Measurements from ENCODE around the gene PLEKHA3. TPM values are rescaled to one million over a fixed set of nuclear protein-coding genes. Genes with fewer than 3 reads are reported as not detected.

The PLEKHA3 gene
- total and polyA plus RNA-seq, 2 of the 4 experiments (the other 2 are of a cell fraction) = 3.9 to 5.5 TPM

GRCh38 chr2:178473373-178473772 is 6.9 kb upstream of the PLEKHA3 start:
- no peak overlapping the region for H2AFZ ChIP-seq (replicated peaks; ENCODE audit: low read length, poor library complexity)
- no peak overlapping the region for H2BK5ac ChIP-seq (ENCODE audit: low read depth, low read length, poor library complexity, severe bottlenecking)
- no peak overlapping the region for H4K8ac ChIP-seq (ENCODE audit: low read depth in 2 of 2, low read length in 2 of 2)
- H3K14ac ChIP-seq (replicated peaks; ENCODE audit: low read depth, low read length) = no peak overlapping the region
- H3K56ac ChIP-seq (ENCODE audit: extremely low read depth, insufficient read depth, low read length) = no peak overlapping the region
- no peaks in the 10 kb centered on the region; the same call in 1 of the 2 replicates for H3K9me1 ChIP-seq (ENCODE audit: insufficient read depth, low read length)
- no peak overlapping the region for H3K4me2 ChIP-seq (ENCODE audit: low read depth, low read length)
- no peak overlapping the region for H2AK5ac ChIP-seq (ENCODE audit: low read depth, low read length)
- H2BK20ac ChIP-seq (ENCODE audit: low read depth, low read length) = no peak overlapping the region
- CTCF ChIA-PET = no interaction called here
- dilution Hi-C loops (cut with HindIII; ENCODE audit: low sequenced_read_pairs, unreplicated experiment) = no loop called here
- no peak for DNase-seq
- no peak overlapping the region for H3K27ac ChIP-seq (ENCODE audit: insufficient read depth, low read length)
- H3K23ac ChIP-seq (ENCODE audit: low read depth, low read length) = no peak overlapping the region; the same call in 1 of the 2 replicates
- no peak overlapping the region for H3K18ac ChIP-seq (ENCODE audit: low read depth, low read length)
- H2AK9ac ChIP-seq (replicated peaks; ENCODE audit: low read depth, low read length, poor library complexity) = no peak overlapping the region
- WGBS, 2 experiments (ENCODE audit: extremely low coverage in 2 of 2, insufficient read length in 1 of 2) = 100% methylated on average over 1 of the region's 2 CpGs; no CpG with 5 or more reads in 1 of the 2 experiments
- no peak overlapping the region for H2BK15ac ChIP-seq (ENCODE audit: low read depth, low read length)
- peaks cover 5% of the 10 kb centered on the region for H3K4me1 ChIP-seq (ENCODE audit: control insufficient read depth, insufficient read depth, low read length)
- intact Hi-C loops (cut with micrococcal nuclease) = no loop called here
- no peak overlapping the region for H2BK120ac ChIP-seq (ENCODE audit: low read depth, low read length)
- H4K91ac ChIP-seq (ENCODE audit: insufficient read depth, low read depth, low read length) = no peak overlapping the region
- POLR2A ChIA-PET (ENCODE audit: unreplicated experiment) = no interaction called here
- no peak for ATAC-seq (ENCODE audit: low read depth)
- no peak overlapping the region for H3K4me3 ChIP-seq (ENCODE audit: insufficient read depth, low read depth, low read length)
- no peaks in the 10 kb centered on the region for H4K20me1 ChIP-seq (ENCODE audit: insufficient read depth, low read length)
- peaks cover 20 to 21% of the 10 kb centered on the region in 2 experiments for H3K79me1 ChIP-seq (ENCODE audit: low read depth in 1 of 2, low read length in 2 of 2)
- no peak overlapping the region for H4K5ac ChIP-seq (ENCODE audit: low read depth, low read length)
- H3K4ac ChIP-seq (ENCODE audit: low read depth, low read length) = no peak overlapping the region
- in situ Hi-C loops (cut with MboI; ENCODE audit: low sequenced_read_pairs) = no loop called here
- no peaks in the 10 kb centered on the region for H3K27me3 ChIP-seq (ENCODE audit: control insufficient read depth, insufficient read depth, low read length)
- no TSS peak for BruUV-seq (replicated peaks)
- H3K9ac ChIP-seq (ENCODE audit: low read depth, low read length) = no peak overlapping the region
- H3K36me3 ChIP-seq (ENCODE audit: control insufficient read depth, insufficient read depth, low read length) = peaks cover 5% of the 10 kb centered on the region; the same call in 1 of the 2 replicates
- no peak for TF ChIP-seq MAZ (IDR thresholded peaks at IDR 0.05; ENCODE audit: borderline replicate concordance, low read depth, low read length)
- no peak for TF ChIP-seq MAFK (IDR thresholded peaks at IDR 0.05; ENCODE audit: low read depth, low read length)
- no peak for TF ChIP-seq CTCF (conservative IDR thresholded peaks at IDR 0.05; ENCODE audit: low read depth, low read length)
- no peak for TF ChIP-seq RFX5 (IDR thresholded peaks at IDR 0.05; ENCODE audit: low read depth, low read length)
- TF ChIP-seq MXI1 (IDR thresholded peaks at IDR 0.05; ENCODE audit: borderline replicate concordance, low read depth, low read length) = no peak
- no peaks in the 10 kb centered on the region for H3K9me3 ChIP-seq (ENCODE audit: control insufficient read depth, insufficient read depth, low read length)
